Cortex of kidney (tissue), 1 donor: Measurements from ENCODE around the gene RAP1GAP2.
"Not testable (repeated sequence)": the region's sequence is repeated elsewhere in the genome, so short reads cannot be mapped to it uniquely, and the experiment has no call there.

ENCODE experiments used
- DNase-seq: peaks from one replicate; lab custom pipeline; 2025; lab: John Stamatoyannopoulos, UW

The RAP1GAP2 gene

GRCh38 chr17:3025421-3026124 is 229.3 kb downstream of the RAP1GAP2 start:
- no peak for DNase-seq

- no peak for DNase-seq
These were observed 230.1 kb downstream of the RAP1GAP2 start for GRCh38 chr17:3026125-3026855.

- no peak for DNase-seq
These were observed 230.9 kb downstream of the RAP1GAP2 start for GRCh38 chr17:3026856-3027751.

GRCh38 chr17:3027786-3028532 is 231.7 kb downstream of the RAP1GAP2 start:
- no peak for DNase-seq

- DNase-seq = no peak
These were observed 233.1 kb downstream of the RAP1GAP2 start for GRCh38 chr17:3029213-3029913.

GRCh38 chr17:3030096-3030495 is 233.9 kb downstream of the RAP1GAP2 start:
- no peak for DNase-seq

GRCh38 chr17:3030852-3031470 is 234.7 kb downstream of the RAP1GAP2 start:
- not testable (repeated sequence) for DNase-seq

- DNase-seq = no peak
These were observed 236.3 kb downstream of the RAP1GAP2 start for GRCh38 chr17:3032258-3033247.

GRCh38 chr17:3033248-3033640 is 237.0 kb downstream of the RAP1GAP2 start:
- DNase-seq = no peak

GRCh38 chr17:3033741-3034577 is 237.7 kb downstream of the RAP1GAP2 start:
- DNase-seq = no peak

GRCh38 chr17:3034578-3034920 is 238.3 kb downstream of the RAP1GAP2 start:
- no peak for DNase-seq

- no peak for DNase-seq
These were observed 239.2 kb downstream of the RAP1GAP2 start for GRCh38 chr17:3035256-3035967.

GRCh38 chr17:3035968-3036280 is 239.7 kb downstream of the RAP1GAP2 start:
- DNase-seq = no peak

GRCh38 chr17:3036800-3037199 is 240.6 kb downstream of the RAP1GAP2 start:
- no peak for DNase-seq

GRCh38 chr17:3037259-3037658 is 241.0 kb downstream of the RAP1GAP2 start:
- DNase-seq = no peak

- DNase-seq = no peak
These were observed 242.7 kb downstream of the RAP1GAP2 start for GRCh38 chr17:3038941-3039340.

GRCh38 chr17:3039736-3040135 is 243.5 kb downstream of the RAP1GAP2 start:
- no peak for DNase-seq

GRCh38 chr17:3040882-3041281 is 244.6 kb downstream of the RAP1GAP2 start:
- DNase-seq = no peak
